Naive thymus-derived CD4-positive, alpha-beta T cell (primary cell): ENCODE data around the gene ZNF593. TPM values are rescaled to one million over a fixed set of nuclear protein-coding genes. Genes with fewer than 3 reads are reported as not detected.

Experiments
- ATAC-seq: fragments of 150-1000 bp; cut with Tn5 transposase; 2 replicates; pipeline ENCODE4 v1.10.0; 2021; ENCODE audit warnings: mild to moderate bottlenecking, moderate library complexity
- CTCF ChIA-PET: fragments of 350-600 bp; sonication (Branson Sonifier 250); formaldehyde crosslinking; loops from one replicate; lab custom pipeline; 2021; ENCODE audit warnings: antibody characterized with exemption; lab: Charles Lee
- POLR2A ChIA-PET: fragments of 350-600 bp; sonication (Branson Sonifier 250); formaldehyde crosslinking; loops from one replicate; lab custom pipeline; 2021; ENCODE audit warnings: antibody characterized with exemption, inconsistent platforms; lab: Charles Lee
- DNase-seq, 9 donors: peaks; one replicate each; pipeline versions ENCODE4 v3.0.0 to v3.0.0-alpha.2; 2020 to 2022; ENCODE audit warnings: mixed read lengths in 1 of 9
- H3K27ac ChIP-seq: one replicate; pipeline ENCODE4 v1.7.0; 2013; ENCODE audit warnings: mild to moderate bottlenecking, low read depth, low read length, moderate library complexity
- H3K27me3 ChIP-seq, 2 donors: one replicate each; pipeline ENCODE4 v1.7.0; 2013; ENCODE audit warnings: low read length in 2 of 2, mild to moderate bottlenecking in 2 of 2, moderate library complexity in 2 of 2; ENCODE audit not compliant: control insufficient read depth in 2 of 2, insufficient read depth in 2 of 2
- H3K36me3 ChIP-seq, 3 experiments: 1 replicate in 2 of 3; 2 replicates in 1 of 3; pipeline ENCODE4 v1.7.0; 2013; ENCODE audit warnings: low read length in 3 of 3, mild to moderate bottlenecking in 3 of 3, moderate library complexity in 1 of 3; ENCODE audit not compliant: insufficient read depth in 3 of 3, control insufficient read depth in 2 of 3
- H3K4me1 ChIP-seq, 2 donors: one replicate each; pipeline ENCODE4 v1.7.0; 2013; ENCODE audit warnings: low read length in 2 of 2, mild to moderate bottlenecking in 2 of 2, moderate library complexity in 1 of 2; ENCODE audit not compliant: control insufficient read depth in 2 of 2, insufficient read depth in 2 of 2
- H3K4me3 ChIP-seq: 2 replicates; pipeline ENCODE4 v1.7.0; 2013; ENCODE audit warnings: mild to moderate bottlenecking, low read length
- H3K9me3 ChIP-seq, 3 experiments: 1 replicate in 2 of 3; 2 replicates in 1 of 3; pipeline ENCODE4 v1.7.0; 2013; ENCODE audit warnings: low read length in 3 of 3; ENCODE audit not compliant: control insufficient read depth in 2 of 3
- H3K27ac Mint-ChIP-seq, 9 donors: one replicate each; pipeline ENCODE4 v1.8.0; 2020 to 2022; ENCODE audit warnings: mixed read lengths in 9 of 9, mild to moderate bottlenecking in 8 of 9, moderate library complexity in 5 of 9, inconsistent platforms in 2 of 9
- H3K27me3 Mint-ChIP-seq, 5 donors: one replicate each; pipeline ENCODE4 v1.8.0; 2021 to 2022; ENCODE audit warnings: mixed read lengths in 5 of 5, mild to moderate bottlenecking in 1 of 5
- H3K36me3 Mint-ChIP-seq, 5 donors: one replicate each; pipeline ENCODE4 v1.8.0; 2020 to 2022; ENCODE audit warnings: mixed read lengths in 5 of 5, mild to moderate bottlenecking in 3 of 5, inconsistent platforms in 1 of 5
- H3K4me1 Mint-ChIP-seq, 7 donors: one replicate each; pipeline ENCODE4 v1.8.0; 2020 to 2022; ENCODE audit warnings: mixed read lengths in 7 of 7, mild to moderate bottlenecking in 3 of 7, inconsistent platforms in 1 of 7
- H3K4me3 Mint-ChIP-seq, 10 donors: one replicate each; pipeline ENCODE4 v1.8.0; 2020 to 2022; ENCODE audit warnings: mild to moderate bottlenecking in 10 of 10, mixed read lengths in 10 of 10, moderate library complexity in 6 of 10, inconsistent platforms in 2 of 10
- H3K9me3 Mint-ChIP-seq, 11 donors: one replicate each; pipeline ENCODE4 v1.8.0; 2020 to 2022; ENCODE audit warnings: mixed read lengths in 11 of 11, mild to moderate bottlenecking in 4 of 11, inconsistent platforms in 1 of 11, moderate library complexity in 1 of 11
- intact Hi-C, 2 donors: fragments of 100-400 bp; cut with micrococcal nuclease; formaldehyde crosslinking; loops; one replicate each; pipeline ENCODE4 v1.15.1; 2023
- polyA plus RNA-seq, 2 donors: library from polyadenylated mRNA; unstranded; fragments of 300-500 nt; fragmentation: Illumina TruSeq; gene quantifications; one replicate each; pipeline ENCODE4 v1.2.3, GENCODE V29; 2021
- total RNA-seq, 6 experiments: library from RNA in 5 of 6; stranded (reverse) in 5 of 6; gene quantifications; 1 replicate in 5 of 6; 2 replicates in 1 of 6; pipeline ENCODE4 v1.2.3 and lab custom pipeline; 2021 to 2026

The ZNF593 gene
- total and polyA plus RNA-seq, 7 experiments from 2014 or later, result 7.8 to 36.3 (median 13.4) TPM

GRCh38 chr1:26160527-26161414 lies 8.9 kb upstream of the ZNF593 start:
- no peaks in the 10 kb centered on the region for H3K4me1 ChIP-seq
- Mint-ChIP-seq H3K27ac (no peak overlapping the region), H3K27me3 (peaks cover 16 to 68% (median 30%) of the 10 kb centered on the region in 5 donors), H3K4me1 (peaks cover 0 to 27% (median 12%) of the 10 kb centered on the region in 7 donors), H3K4me3 (peak overlapping the region in 4 of 10 donors; percentile 30 to 66 (median 44)), H3K9me3 (peaks cover 0 to 3% (median 0%) of the 10 kb centered on the region in 11 donors), H3K36me3 (no peaks in the 10 kb centered on the region)
- DNase-seq (no peak), ATAC-seq (no peak)
- H3K27me3 ChIP-seq, result peaks cover 0 to 11% of the 10 kb centered on the region in 2 donors
- ChIA-PET CTCF (interaction anchor here (0.5 kb wide), 1 partner anchor 30 kb away, joined by 3 read pairs; no protein-coding TSS in a partner anchor), POLR2A (interaction anchor here (1.1 kb wide), 1 partner anchor 10 kb away, joined by 3 read pairs; no protein-coding TSS in a partner anchor)
- H3K9me3 ChIP-seq, result no peaks in the 10 kb centered on the region
- H3K27ac ChIP-seq, result no peak overlapping the region
- H3K4me3 ChIP-seq, result no peak overlapping the region
- no peaks in the 10 kb centered on the region for H3K36me3 ChIP-seq
- intact Hi-C loops, result no loop called here

GRCh38 chr1:26161415-26162219 lies 8.1 kb upstream of the ZNF593 start:
- H3K36me3 Mint-ChIP-seq, result no peaks in the 10 kb centered on the region
- H3K4me3 ChIP-seq, result peak overlapping the region; percentile 30
- POLR2A ChIA-PET, result interaction anchor here (1.1 to 1.4 kb wide), 2 partner anchors 10 to 34 kb away, joined by 3 read pairs; no protein-coding TSS in a partner anchor

GRCh38 chr1:26162220-26162709 lies 7.4 kb upstream of the ZNF593 start:
- H3K27me3 Mint-ChIP-seq, result peaks cover 16 to 60% (median 25%) of the 10 kb centered on the region in 5 donors
- Histone ChIP-seq H3K4me3 (no peak overlapping the region), H3K27ac (no peak overlapping the region), H3K4me1 (no peaks in the 10 kb centered on the region), H3K36me3 (no peaks in the 10 kb centered on the region), H3K9me3 (no peaks in the 10 kb centered on the region), H3K27me3 (peaks cover 0 to 11% of the 10 kb centered on the region in 2 donors)
- peak overlapping the region in 1 of 9 donors; percentile 32 for H3K27ac Mint-ChIP-seq
- intact Hi-C loops, result loop anchor here in 1 of 2 donors (1.0 kb wide), 1 partner anchor 127 kb away; no protein-coding TSS in a partner anchor
- POLR2A ChIA-PET, result interaction anchor here (1.4 kb wide), 1 partner anchor 35 kb away, joined by 3 read pairs; no protein-coding TSS in a partner anchor
- H3K4me1 Mint-ChIP-seq, result peaks cover 0 to 33% (median 9%) of the 10 kb centered on the region in 7 donors
- ATAC-seq (no peak), DNase-seq (no peak)
- no peaks in the 10 kb centered on the region for H3K36me3 Mint-ChIP-seq
- CTCF ChIA-PET, result interaction anchor here (0.6 to 1.3 kb wide), 4 partner anchors 17 to 71 kb away, joined by 3 to 4 read pairs (median 3); no protein-coding TSS in a partner anchor
- peaks cover 0 to 3% (median 0%) of the 10 kb centered on the region in 11 donors for H3K9me3 Mint-ChIP-seq
- H3K4me3 Mint-ChIP-seq, result peak overlapping the region; percentile 45 to 80 (median 65)

More at GRCh38 chr1:26161415-26162219, 8.1 kb upstream of the ZNF593 start:
- Mint-ChIP-seq H3K4me3 (peak overlapping the region in 9 of 10 donors; percentile 45 to 80 (median 66)), H3K27ac (no peak overlapping the region), H3K9me3 (peaks cover 0 to 3% (median 0%) of the 10 kb centered on the region in 11 donors), H3K4me1 (peaks cover 0 to 32% (median 11%) of the 10 kb centered on the region in 7 donors), H3K27me3 (peaks cover 16 to 61% (median 28%) of the 10 kb centered on the region in 5 donors)
- Histone ChIP-seq H3K4me1 (no peaks in the 10 kb centered on the region), H3K9me3 (no peaks in the 10 kb centered on the region), H3K27ac (no peak overlapping the region), H3K27me3 (peaks cover 0 to 11% of the 10 kb centered on the region in 2 donors), H3K36me3 (no peaks in the 10 kb centered on the region)
- ATAC-seq, result peak; percentile 66
- peak in 7 of 9 donors; percentile 28 to 59 (median 38) for DNase-seq
- CTCF ChIA-PET, result no interaction called here
- intact Hi-C loops, result loop anchor here in 1 of 2 donors (1.0 kb wide), 1 partner anchor 126 kb away; no protein-coding TSS in a partner anchor

GRCh38 chr1:26163684-26164035 lies 6.0 kb upstream of the ZNF593 start:
- POLR2A ChIA-PET, result interaction anchor here (1.1 kb wide), 1 partner anchor 127 kb away, joined by 3 read pairs; no protein-coding TSS in a partner anchor
- ATAC-seq (no peak), DNase-seq (no peak)
- Histone ChIP-seq H3K27ac (no peak overlapping the region), H3K36me3 (no peaks in the 10 kb centered on the region), H3K27me3 (peaks cover 0 to 11% of the 10 kb centered on the region in 2 donors), H3K9me3 (no peaks in the 10 kb centered on the region), H3K4me1 (no peaks in the 10 kb centered on the region), H3K4me3 (peak overlapping the region; percentile 53)
- Mint-ChIP-seq H3K4me1 (peaks cover 0 to 33% (median 9%) of the 10 kb centered on the region in 7 donors), H3K9me3 (peaks cover 0 to 3% (median 0%) of the 10 kb centered on the region in 11 donors), H3K4me3 (peak overlapping the region in 9 of 10 donors; percentile 32 to 74 (median 56)), H3K27me3 (peaks cover 6 to 58% (median 15%) of the 10 kb centered on the region in 5 donors), H3K36me3 (no peaks in the 10 kb centered on the region), H3K27ac (no peak overlapping the region)
- CTCF ChIA-PET, result interaction anchor here (0.7 to 1.4 kb wide), 7 partner anchors 25 to 127 kb away, joined by 3 to 5 read pairs (median 4); no protein-coding TSS in a partner anchor
- intact Hi-C loops, result loop anchor here in 1 of 2 donors (1.0 to 2.0 kb wide), 2 partner anchors 19 to 58 kb away; no protein-coding TSS in a partner anchor

- H3K9me3 Mint-ChIP-seq, result peaks cover 0 to 3% (median 0%) of the 10 kb centered on the region in 11 donors
These were observed 5.5 kb upstream of the ZNF593 start for GRCh38 chr1:26164036-26164860.

More at GRCh38 chr1:26164036-26164860, 5.5 kb upstream of the ZNF593 start:
- Mint-ChIP-seq H3K27me3 (peaks cover 6 to 57% (median 15%) of the 10 kb centered on the region in 5 donors), H3K4me3 (peak overlapping the region; percentile 2 to 77 (median 62)), H3K27ac (no peak overlapping the region), H3K4me1 (peaks cover 0 to 35% (median 12%) of the 10 kb centered on the region in 7 donors), H3K36me3 (no peaks in the 10 kb centered on the region)
- Histone ChIP-seq H3K27ac (no peak overlapping the region), H3K9me3 (no peaks in the 10 kb centered on the region), H3K27me3 (peaks cover 0 to 11% of the 10 kb centered on the region in 2 donors), H3K4me3 (peak overlapping the region; percentile 53), H3K36me3 (no peaks in the 10 kb centered on the region), H3K4me1 (peaks cover 0 to 1% of the 10 kb centered on the region in 2 donors)
- intact Hi-C loops, result loop anchor here in 1 of 2 donors (1.0 to 2.0 kb wide), 2 partner anchors 19 to 59 kb away; no protein-coding TSS in a partner anchor
- ChIA-PET CTCF (interaction anchor here (0.7 to 1.4 kb wide), 8 partner anchors 9 to 684 kb away, joined by 3 to 5 read pairs (median 3); no protein-coding TSS in a partner anchor), POLR2A (interaction anchor here (1.1 kb wide), 1 partner anchor 128 kb away, joined by 3 read pairs; no protein-coding TSS in a partner anchor)
- DNase-seq (peak; percentile 30 to 75 (median 56)), ATAC-seq (peak; percentile 77)
